ENCODE results near the gene DAP. TPM values are rescaled to one million over a fixed set of nuclear protein-coding genes. Genes with fewer than 3 reads are reported as not detected.

DAP gene
- total and polyA plus RNA-seq, 2 experiments from 2014 or later: 30.0 to 105 TPM

GRCh38 chr5:10652606-10653005, 108.4 kb downstream of the DAP start:
- Histone ChIP-seq H3K27ac (no peak overlapping the region), H3K36me3 (peaks cover 5% of the 10 kb centered on the region), H3K27me3 (no peaks in the 10 kb centered on the region), H3K9me3 (ENCODE audit: low read depth) (no peaks in the 10 kb centered on the region), H3K4me1 (ENCODE audit: low read depth) (no peaks in the 10 kb centered on the region), H3K4me3 (no peak overlapping the region)
- TF ChIP-seq CTCF (IDR thresholded peaks at IDR 0.05; ENCODE audit: low read depth, low read length): no peak
- DNase-seq (ENCODE audit: low read depth in 1 of 2, low spot score in 1 of 2): no peak

- no peak overlapping the region for H3K4me3 ChIP-seq
- no peaks in the 10 kb centered on the region for H3K27me3 ChIP-seq
- H3K4me1 ChIP-seq (ENCODE audit: low read depth): no peaks in the 10 kb centered on the region
- H3K36me3 ChIP-seq: peaks cover 5% of the 10 kb centered on the region
- H3K9me3 ChIP-seq (ENCODE audit: low read depth): no peaks in the 10 kb centered on the region
- DNase-seq (ENCODE audit: low read depth in 1 of 2, low spot score in 1 of 2): no peak
- no peak for TF ChIP-seq CTCF (IDR thresholded peaks at IDR 0.05; ENCODE audit: low read depth, low read length)
- H3K27ac ChIP-seq: no peak overlapping the region
These were observed 108.9 kb downstream of the DAP start for GRCh38 chr5:10652151-10652550.

- Histone ChIP-seq H3K27me3 (no peaks in the 10 kb centered on the region), H3K4me3 (no peak overlapping the region), H3K36me3 (peaks cover 5% of the 10 kb centered on the region), H3K27ac (no peak overlapping the region), H3K4me1 (ENCODE audit: low read depth) (no peaks in the 10 kb centered on the region), H3K9me3 (ENCODE audit: low read depth) (no peaks in the 10 kb centered on the region)
- peak in 1 of 2 donors; percentile 51 for DNase-seq (ENCODE audit: low read depth in 1 of 2, low spot score in 1 of 2)
- TF ChIP-seq CTCF (IDR thresholded peaks at IDR 0.05; ENCODE audit: low read depth, low read length): no peak
These were observed 111.2 kb downstream of the DAP start for GRCh38 chr5:10649666-10650380.

- TF ChIP-seq CTCF (IDR thresholded peaks at IDR 0.05; ENCODE audit: low read depth, low read length): no peak
These were observed 112.0 kb downstream of the DAP start for GRCh38 chr5:10648806-10649665.

GRCh38 chr5:10647640-10648039, 113.4 kb downstream of the DAP start:
- no peak for TF ChIP-seq CTCF (IDR thresholded peaks at IDR 0.05; ENCODE audit: low read depth, low read length)
- H3K4me3 ChIP-seq: no peak overlapping the region
- no peaks in the 10 kb centered on the region for H3K27me3 ChIP-seq
- peaks cover 5% of the 10 kb centered on the region for H3K36me3 ChIP-seq
- DNase-seq (ENCODE audit: low read depth in 1 of 2, low spot score in 1 of 2): no peak
- no peaks in the 10 kb centered on the region for H3K4me1 ChIP-seq (ENCODE audit: low read depth)
- no peaks in the 10 kb centered on the region for H3K9me3 ChIP-seq (ENCODE audit: low read depth)
- H3K27ac ChIP-seq: no peak overlapping the region

More at GRCh38 chr5:10648806-10649665, 112.0 kb downstream of the DAP start:
- peaks cover 5% of the 10 kb centered on the region for H3K36me3 ChIP-seq
- no peak for DNase-seq (ENCODE audit: low read depth in 1 of 2, low spot score in 1 of 2)
- no peaks in the 10 kb centered on the region for H3K27me3 ChIP-seq
- H3K27ac ChIP-seq: no peak overlapping the region
- no peaks in the 10 kb centered on the region for H3K9me3 ChIP-seq (ENCODE audit: low read depth)
- H3K4me1 ChIP-seq (ENCODE audit: low read depth): no peaks in the 10 kb centered on the region
- no peak overlapping the region for H3K4me3 ChIP-seq

Measured in cardiac muscle cell (in vitro differentiated cells and primary cell).